HG03039 (cell line): ENCODE data around the gene LIN37.
"Not testable (repeated sequence)": the region's sequence is repeated elsewhere in the genome, so short reads cannot be mapped to it uniquely, and the experiment has no call there.

ENCODE experiments used
- ATAC-seq: cut with Tn5 transposase; IDR thresholded peaks from one replicate; pipeline ENCODE4 v1.9.1; 2021; ENCODE audit warnings: mild to moderate bottlenecking, moderate library complexity; ENCODE audit not compliant: unreplicated experiment

Gene LIN37

DNA sequence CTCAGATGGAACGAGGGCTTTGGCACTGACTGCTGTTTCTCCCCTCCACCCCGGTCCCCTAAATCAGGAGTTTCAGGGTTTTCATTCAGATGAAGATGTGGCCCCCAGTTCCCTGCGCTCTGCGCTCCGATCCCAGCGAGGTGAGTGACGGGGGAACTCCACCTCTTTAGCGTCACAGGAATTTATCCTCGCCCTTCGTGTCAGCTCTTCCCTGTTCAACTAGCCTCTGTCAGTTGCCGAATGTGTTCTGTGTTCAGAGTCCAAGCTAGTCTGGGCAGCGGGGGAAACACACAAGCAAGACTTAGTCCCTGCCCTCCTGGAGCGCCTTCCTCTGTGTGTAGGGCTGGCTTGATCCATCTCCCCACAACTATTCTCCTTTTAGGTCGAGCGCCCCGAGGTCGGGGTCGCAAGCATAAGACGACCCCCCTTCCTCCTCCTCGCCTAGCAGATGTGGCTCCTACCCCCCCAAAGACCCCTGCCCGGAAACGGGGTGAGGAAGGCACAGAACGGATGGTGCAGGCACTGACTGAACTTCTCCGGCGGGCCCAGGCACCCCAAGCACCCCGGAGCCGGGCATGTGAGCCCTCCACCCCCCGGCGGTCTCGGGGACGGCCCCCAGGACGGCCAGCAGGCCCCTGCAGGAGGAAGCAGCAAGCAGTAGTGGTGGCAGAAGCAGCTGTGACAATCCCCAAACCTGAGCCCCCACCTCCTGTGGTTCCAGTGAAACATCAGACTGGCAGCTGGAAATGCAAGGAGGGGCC lies 28.8 kb upstream of the LIN37 start:
- no peak for ATAC-seq

DNA sequence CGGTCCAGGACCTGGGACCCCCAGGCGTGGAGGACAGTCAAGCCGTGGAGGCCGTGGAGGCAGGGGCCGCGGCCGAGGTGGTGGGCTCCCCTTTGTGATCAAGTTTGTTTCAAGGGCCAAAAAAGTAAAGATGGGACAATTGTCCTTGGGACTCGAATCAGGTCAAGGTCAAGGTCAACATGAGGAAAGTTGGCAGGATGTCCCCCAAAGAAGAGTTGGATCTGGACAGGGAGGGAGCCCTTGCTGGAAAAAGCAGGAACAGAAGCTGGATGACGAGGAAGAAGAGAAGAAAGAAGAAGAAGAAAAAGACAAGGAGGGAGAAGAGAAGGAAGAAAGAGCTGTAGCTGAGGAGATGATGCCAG lies 28.2 kb upstream of the LIN37 start:
- no peak for ATAC-seq

DNA sequence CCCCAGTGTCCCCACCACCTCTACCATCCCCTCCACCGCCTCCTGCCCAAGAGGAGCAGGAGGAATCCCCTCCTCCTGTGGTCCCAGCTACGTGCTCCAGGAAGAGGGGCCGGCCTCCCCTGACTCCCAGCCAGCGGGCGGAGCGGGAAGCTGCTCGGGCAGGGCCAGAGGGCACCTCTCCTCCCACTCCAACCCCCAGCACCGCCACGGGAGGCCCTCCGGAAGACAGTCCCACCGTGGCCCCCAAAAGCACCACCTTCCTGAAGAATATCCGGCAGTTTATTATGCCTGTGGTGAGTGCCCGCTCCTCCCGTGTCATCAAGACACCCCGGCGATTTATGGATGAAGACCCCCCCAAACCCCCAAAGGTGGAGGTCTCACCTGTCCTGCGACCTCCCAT lies 27.7 kb upstream of the LIN37 start:
- ATAC-seq: no peak

DNA sequence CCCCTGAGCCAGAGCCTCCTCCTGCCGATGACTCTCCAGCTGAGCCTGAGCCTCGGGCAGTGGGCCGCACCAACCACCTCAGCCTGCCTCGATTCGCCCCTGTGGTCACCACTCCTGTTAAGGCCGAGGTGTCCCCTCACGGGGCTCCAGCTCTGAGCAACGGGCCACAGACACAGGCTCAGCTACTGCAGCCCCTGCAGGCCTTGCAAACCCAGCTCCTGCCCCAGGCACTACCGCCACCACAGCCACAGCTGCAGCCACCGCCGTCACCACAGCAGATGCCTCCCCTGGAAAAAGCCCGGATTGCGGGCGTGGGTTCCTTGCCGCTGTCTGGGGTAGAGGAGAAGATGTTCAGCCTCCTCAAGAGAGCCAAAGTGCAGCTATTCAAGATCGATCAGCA lies 27.0 kb upstream of the LIN37 start:
- no peak for ATAC-seq

DNA sequence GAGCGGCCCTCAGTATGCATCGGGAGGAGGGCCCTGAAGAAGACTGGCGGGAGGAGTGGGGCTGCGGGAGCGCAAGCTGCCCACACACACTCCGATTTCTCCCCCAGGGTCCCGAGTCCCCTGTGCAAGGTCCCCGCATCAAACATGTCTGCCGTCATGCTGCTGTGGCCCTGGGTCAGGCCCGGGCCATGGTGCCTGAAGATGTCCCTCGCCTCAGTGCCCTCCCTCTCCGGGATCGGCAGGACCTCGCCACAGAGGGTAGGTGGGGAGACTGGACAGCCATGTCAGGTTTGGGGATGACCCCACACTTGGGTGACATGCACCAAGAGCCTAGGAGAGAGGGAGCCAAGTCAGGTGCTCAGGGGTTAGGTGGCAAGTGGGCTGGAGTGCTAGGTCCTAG lies 25.9 kb upstream of the LIN37 start:
- no peak for ATAC-seq

DNA sequence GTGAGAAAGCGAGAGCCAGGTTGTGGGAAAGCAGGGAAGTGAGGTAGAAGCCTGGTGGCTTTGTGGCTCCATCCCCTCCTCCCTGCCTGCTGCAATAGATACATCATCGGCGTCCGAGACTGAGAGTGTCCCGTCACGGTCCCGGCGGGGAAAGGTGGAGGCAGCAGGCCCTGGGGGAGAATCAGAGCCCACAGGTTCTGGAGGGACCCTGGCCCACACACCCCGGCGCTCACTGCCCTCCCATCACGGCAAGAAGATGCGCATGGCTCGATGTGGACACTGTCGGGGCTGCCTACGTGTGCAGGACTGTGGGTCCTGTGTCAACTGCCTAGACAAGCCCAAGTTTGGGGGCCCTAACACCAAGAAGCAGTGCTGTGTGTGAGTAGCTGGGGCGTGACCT lies 25.5 kb upstream of the LIN37 start:
- no peak for ATAC-seq

DNA sequence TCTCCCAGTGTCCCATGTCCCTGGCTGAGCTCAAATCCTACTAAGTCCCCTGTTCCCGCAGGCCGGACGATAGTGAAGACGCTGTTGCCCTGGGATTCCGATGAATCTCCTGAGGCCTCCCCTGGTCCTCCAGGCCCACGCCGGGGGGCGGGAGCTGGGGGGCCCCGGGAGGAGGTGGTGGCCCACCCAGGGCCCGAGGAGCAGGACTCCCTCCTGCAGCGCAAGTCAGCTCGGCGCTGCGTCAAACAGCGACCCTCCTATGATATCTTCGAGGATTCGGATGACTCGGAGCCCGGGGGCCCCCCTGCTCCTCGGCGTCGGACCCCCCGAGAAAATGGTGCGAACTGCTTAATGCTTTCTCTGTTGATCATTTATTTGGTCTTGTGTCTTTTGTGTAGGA lies 24.7 kb upstream of the LIN37 start:
- ATAC-seq: no peak

DNA sequence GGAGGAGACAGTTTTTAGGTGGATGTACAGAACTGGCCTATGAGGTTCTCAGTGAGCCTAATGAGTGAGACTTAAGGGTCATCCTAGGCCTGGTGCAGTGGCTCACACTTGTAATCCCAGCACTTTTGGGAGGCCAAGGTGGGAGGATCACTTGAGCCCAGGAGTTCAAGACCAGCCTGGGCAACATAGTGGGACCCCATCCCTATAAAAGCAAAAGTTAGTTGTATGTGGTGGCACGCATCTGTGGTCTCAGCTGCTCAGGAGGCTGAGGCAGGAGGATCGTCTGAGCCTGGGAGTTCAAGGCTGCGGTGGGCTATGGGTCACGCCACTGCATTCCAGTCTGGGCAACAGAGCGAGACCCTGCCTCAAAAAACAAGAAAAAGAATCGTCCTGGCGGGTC lies 24.2 kb upstream of the LIN37 start:
- ATAC-seq: not testable (repeated sequence)

DNA sequence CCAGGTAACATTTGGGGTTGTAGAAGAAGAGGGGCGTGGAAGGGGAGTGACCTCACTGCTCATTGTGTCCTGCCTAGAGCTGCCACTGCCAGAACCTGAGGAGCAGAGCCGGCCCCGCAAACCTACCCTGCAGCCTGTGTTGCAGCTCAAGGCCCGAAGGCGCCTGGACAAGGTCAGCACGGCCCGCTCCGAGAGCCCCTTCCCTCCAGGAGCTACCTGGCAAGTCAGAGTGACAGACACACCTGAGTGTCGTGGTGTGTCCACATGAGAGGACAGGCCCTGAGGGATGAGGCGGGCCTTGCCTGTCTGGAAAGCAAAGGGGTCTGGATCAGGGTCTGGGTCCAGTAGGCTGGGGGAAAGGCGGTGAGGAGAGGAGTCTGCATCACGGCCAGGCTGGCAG lies 23.8 kb upstream of the LIN37 start:
- ATAC-seq: no peak

DNA sequence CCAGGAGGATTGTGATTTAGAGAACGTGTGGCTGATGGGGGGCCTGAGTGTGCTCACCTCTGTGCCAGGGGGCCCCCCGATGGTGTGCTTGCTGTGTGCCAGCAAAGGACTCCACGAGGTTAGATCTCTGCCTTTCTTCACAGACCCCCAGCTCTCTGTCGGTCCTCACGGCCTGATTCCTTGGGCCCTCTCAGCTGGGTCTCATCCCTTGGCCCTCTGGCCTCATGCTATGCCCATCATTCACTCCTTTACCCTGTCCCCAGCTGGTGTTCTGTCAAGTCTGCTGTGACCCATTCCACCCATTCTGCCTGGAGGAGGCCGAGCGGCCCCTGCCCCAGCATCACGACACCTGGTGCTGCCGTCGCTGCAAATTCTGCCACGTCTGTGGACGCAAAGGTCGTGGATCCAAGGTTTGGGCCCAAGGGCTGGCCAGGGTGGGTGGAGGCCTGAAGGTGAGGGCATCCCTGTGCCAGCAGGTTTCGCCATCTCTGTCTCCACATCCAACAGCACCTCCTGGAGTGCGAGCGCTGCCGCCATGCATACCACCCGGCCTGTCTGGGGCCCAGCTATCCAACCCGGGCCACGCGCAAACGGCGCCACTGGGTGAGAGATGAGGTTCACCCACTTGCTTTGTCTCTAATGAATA lies 23.0 kb upstream of the LIN37 start:
- no peak for ATAC-seq

DNA sequence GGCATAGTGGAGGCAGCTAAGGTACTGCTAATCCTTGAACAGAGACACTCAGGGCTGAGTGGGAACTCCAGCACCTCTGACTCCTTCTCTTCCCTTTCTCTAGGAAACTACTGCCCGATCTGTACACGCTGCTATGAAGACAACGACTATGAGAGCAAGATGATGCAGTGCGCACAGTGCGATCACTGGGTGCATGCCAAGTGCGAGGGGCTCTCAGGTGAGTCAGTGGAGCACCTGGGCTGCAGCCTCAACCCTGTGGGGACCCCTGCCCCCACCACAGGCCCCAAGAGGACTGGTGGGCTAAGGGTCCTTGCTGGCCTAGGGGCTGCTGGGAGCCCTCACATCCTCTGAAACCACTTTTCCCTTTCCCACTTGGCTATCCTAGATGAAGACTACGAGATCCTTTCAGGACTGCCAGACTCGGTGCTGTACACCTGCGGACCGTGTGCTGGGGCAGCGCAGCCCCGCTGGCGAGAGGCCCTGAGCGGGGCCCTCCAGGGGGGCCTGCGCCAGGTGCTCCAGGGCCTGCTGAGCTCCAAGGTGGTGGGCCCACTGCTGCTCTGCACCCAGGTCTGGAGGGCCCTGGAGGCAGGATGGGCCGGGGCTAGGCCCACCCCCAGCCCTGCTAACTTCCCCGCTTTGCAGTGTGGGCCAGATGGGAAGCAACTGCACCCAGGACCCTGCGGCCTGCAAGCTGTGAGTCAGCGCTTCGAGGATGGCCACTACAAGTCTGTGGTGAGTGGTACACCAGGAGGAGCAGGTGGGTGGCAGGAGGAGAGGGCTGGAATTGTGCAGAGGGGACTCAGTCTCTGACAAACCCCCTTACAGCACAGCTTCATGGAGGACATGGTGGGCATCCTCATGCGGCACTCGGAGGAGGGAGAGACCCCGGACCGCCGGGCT lies 21.1 kb upstream of the LIN37 start:
- no peak for ATAC-seq

DNA sequence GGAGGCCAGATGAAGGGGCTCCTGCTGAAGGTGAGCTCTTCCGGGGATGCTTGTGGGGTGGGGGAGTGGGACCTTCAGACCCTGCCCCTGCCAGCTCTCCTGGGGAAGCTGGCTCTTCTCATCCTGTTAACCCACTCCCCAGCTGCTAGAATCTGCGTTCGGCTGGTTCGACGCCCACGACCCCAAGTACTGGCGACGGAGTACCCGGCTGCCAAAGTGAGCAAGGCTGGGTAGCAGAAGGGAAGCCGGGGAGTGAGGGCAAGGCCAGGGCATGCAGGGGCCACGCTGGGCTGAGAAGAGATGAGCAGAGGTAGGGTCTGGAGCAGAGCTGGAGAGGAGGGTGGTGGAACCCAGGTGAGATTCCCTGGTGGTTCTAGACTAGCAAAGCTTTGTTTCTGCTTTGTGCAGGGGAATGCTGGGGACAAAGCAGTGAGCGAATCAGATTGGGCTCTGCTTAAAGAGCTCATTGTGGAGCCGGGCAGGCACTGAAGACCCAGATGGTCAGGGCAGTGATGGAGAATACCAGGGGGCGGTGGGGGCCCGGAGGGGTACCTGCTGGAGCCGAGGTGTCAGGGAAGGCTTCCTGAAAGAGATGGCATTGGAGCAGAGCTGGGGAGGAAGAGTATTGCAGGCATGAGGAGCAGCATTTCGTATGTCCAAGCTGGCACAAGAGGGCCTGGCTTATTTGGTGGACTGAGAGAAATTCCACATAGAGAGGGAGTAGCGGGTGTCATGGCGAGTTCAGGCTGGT lies 20.2 kb upstream of the LIN37 start:
- ATAC-seq: no peak

DNA sequence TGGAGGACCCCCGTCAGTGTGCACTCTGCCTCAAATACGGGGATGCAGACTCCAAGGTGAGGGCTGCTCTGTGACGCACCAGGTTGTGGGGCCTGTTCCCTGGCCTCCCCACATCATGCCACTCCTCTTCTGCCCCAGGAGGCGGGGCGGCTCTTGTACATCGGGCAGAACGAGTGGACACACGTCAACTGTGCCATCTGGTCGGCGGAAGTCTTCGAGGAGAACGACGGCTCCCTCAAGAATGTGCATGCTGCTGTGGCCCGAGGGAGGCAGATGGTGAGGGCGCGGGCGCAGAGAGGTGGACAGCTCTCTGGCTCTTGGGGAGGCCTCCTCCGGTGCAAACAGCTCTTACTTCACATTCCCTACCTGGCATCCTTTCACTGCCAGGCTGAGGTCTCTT lies 19.4 kb upstream of the LIN37 start:
- ATAC-seq: no peak

DNA sequence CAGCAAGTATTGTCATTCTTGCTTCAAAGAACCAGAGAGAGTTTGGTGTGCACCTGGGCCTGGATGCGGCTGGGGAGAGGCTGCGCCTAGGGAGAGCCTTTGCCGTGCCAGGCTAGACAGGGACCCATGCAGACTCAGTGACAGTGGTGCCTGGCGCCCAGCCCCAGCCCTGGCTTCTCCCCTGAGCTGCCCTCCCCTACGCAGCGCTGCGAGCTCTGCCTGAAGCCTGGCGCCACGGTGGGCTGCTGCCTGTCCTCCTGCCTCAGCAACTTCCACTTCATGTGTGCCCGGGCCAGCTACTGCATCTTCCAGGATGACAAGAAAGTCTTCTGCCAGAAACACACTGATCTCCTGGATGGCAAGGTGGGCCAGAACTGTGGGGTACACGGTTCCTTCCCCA lies 18.6 kb upstream of the LIN37 start:
- no peak for ATAC-seq

DNA sequence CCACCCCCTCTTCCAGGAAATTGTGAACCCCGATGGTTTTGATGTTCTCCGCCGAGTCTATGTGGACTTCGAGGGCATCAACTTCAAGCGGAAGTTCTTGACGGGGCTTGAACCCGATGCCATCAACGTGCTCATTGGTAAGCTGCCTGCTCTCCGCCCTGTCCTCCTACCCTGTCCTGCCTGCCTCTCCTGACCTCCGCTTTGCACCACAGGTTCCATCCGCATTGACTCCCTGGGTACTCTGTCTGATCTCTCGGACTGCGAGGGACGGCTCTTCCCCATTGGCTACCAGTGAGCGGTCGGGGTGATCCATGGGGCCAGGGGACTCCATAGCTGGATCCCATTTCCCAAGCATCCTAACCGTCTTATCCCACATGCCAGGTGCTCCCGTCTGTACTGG lies 18.1 kb upstream of the LIN37 start:
- ATAC-seq: no peak

DNA sequence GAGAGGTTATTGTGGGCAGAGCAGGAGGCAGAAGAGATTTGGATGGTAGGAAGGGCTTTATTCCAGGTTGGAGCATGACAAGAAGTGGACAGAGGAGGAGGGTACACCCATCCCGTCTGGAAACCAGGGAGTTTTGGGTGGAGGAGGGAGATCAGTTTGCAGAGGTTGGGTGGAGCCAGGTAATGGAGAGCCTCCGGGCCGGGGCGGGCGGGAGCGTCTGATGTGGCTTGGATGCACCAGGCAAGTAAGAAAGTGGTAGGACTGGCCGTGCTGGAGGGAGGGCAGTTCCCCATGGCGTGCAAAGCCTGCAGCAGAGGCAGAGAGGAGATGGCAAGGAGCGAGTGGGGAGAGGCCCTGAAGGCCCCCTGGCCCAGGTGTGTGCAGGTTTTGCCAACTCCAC lies 17.0 kb upstream of the LIN37 start:
- ATAC-seq: no peak

DNA sequence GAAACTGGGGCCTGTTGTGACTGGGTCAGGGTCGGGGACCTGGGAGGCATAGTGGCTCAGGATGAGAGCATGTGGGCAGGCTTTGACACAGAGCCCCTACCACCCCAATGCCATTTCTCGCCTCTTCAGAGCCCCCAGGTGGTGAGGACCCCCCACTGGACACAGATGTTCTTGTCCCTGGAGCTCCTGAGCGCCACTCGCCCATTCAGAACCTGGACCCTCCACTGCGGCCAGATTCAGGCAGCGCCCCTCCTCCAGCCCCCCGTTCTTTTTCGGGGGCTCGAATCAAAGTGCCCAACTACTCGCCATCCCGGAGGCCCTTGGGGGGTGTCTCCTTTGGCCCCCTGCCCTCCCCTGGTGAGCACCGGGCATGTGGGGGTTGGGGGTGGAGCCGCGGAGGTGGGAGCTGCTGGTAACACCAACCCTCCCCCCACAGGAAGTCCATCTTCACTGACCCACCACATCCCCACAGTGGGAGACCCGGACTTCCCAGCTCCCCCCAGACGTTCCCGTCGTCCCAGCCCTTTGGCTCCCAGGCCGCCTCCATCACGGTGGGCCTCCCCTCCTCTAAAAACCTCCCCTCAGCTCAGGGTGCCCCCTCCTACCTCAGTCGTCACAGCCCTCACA lies 16.5 kb upstream of the LIN37 start:
- no peak for ATAC-seq

DNA sequence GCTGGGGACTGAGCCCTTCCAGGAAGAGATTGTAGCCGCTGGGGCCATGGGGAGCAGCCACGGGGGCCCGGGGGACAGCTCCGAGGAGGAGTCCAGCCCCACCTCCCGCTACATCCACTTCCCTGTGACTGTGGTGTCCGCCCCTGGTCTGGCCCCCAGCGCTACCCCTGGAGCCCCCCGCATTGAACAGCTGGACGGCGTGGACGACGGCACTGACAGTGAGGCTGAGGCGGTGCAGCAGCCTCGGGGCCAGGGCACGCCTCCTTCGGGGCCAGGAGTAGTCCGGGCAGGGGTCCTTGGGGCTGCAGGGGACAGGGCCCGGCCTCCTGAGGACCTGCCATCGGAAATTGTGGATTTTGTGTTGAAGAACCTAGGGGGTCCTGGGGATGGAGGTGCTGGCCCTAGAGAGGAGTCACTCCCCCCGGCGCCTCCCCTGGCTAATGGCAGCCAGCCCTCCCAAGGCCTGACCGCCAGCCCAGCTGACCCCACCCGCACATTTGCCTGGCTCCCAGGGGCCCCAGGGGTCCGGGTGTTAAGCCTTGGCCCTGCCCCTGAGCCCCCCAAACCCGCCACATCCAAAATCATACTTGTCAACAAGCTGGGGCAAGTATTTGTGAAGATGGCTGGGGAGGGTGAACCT lies 15.7 kb upstream of the LIN37 start:
- ATAC-seq: no peak

DNA sequence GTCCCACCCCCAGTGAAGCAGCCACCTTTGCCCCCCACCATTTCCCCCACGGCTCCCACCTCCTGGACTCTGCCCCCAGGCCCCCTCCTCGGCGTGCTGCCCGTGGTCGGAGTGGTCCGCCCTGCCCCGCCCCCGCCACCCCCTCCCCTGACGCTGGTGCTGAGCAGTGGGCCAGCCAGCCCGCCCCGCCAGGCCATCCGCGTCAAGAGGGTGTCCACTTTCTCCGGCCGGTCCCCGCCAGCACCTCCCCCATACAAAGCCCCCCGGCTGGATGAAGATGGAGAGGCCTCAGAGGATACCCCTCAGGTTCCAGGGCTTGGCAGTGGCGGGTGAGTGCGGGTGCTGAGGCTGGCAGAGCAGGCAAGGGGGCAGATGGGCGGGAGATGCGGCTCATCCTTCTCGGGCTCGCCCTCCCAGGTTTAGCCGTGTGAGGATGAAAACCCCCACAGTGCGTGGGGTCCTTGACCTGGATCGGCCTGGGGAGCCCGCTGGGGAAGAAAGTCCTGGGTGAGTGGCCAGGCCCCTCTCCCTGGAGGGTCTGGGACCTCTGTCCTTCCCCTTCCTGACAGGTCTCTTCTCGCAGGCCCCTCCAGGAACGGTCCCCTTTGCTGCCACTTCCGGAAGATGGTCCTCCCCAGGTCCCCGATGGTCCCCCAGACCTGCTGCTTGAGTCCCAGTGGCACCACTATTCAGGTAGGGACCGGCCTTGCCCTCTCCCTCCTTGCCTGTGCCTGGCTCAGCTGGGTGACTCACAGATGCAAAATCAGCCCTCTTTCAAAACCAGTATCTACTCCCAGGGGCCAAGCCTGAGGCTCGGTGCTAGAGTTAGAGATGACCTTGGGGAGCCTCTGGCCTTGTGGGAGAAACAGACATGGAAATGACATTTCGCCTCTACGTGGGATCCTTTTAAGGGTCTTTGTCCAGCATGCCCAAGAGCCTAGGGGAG lies 14.9 kb upstream of the LIN37 start:
- ATAC-seq: no peak
